IMR-90 (cell line): Measurements from ENCODE around the gene CLDN6.
A peak's percentile ranks its signal among the peaks of the same experiment; 100 is the strongest.

Experiments
- BHLHE40 ChIP-seq: fragments of 150-350 bp; IDR thresholded peaks from 2 replicates; pipeline ENCODE4 v1.6.1; 2016; ENCODE audit warnings: mild to moderate bottlenecking, low read depth, low read length
- CTCF ChIP-seq: conservative IDR thresholded peaks from 2 replicates; pipeline ENCODE4 v1.5.1; 2012; ENCODE audit warnings: mild to moderate bottlenecking, low read depth, low read length, improper control_type of control experiment
- FOS ChIP-seq: fragments of 150-350 bp; IDR thresholded peaks from 2 replicates; pipeline ENCODE4 v1.6.1; 2016; ENCODE audit warnings: low read depth, low read length
- MAFK ChIP-seq: IDR thresholded peaks from 2 replicates; pipeline ENCODE4 v1.6.1; 2012; ENCODE audit warnings: low read depth, low read length, improper control_type of control experiment
- MAZ ChIP-seq: IDR thresholded peaks from 2 replicates; pipeline ENCODE4 v1.6.1; 2012; ENCODE audit warnings: low read depth, mild to moderate bottlenecking, low read length, improper control_type of control experiment, moderate library complexity, borderline replicate concordance
- MXI1 ChIP-seq: IDR thresholded peaks from 2 replicates; pipeline ENCODE4 v1.6.1; 2012; ENCODE audit warnings: low read depth, mild to moderate bottlenecking, low read length, moderate library complexity, borderline replicate concordance
- POLR2A ChIP-seq: IDR thresholded peaks from 2 replicates; pipeline ENCODE4 v1.6.1; 2012; ENCODE audit warnings: mild to moderate bottlenecking, low read depth, low read length
- RAD21 ChIP-seq: IDR thresholded peaks from 2 replicates; pipeline ENCODE4 v1.6.1; 2012; ENCODE audit warnings: low read length, improper control_type of control experiment
- USF2 ChIP-seq: fragments of 150-350 bp; IDR thresholded peaks from 2 replicates; pipeline ENCODE4 v1.6.1; 2017; ENCODE audit warnings: mild to moderate bottlenecking, antibody characterized with exemption, low read length, low read depth

- TF ChIP-seq CTCF (no peak), RAD21 (no peak), BHLHE40 (no peak), POLR2A (peak; percentile 11), USF2 (no peak), MXI1 (no peak), MAZ (no peak), MAFK (no peak), FOS (no peak)
Measured at GRCh38 chr16:3028716-3029319, 10.8 kb upstream of the CLDN6 start.
